ENCODE results near the gene SAMD4B.

Gene SAMD4B

DNA sequence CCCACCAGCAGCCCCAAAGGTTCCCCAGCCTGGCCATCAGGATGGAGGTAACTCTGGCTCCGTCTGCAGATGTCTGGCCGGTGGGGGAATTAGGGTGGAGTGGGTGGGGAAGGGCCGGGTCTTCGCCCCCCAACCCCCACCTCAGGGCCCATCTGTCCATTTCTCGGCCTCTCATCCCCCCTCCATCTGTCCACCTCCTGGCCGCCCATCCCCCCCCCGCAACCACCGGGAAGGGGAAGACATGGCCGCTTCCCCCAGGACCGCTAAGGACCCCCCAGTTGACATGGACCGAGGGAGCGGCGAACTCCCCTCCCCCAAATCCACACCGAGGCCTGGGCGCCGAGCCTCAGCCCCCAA is 22.4 kb upstream of the SAMD4B start:
- no peaks in the 10 kb centered on the region for H3K9me3 ChIP-seq (replicated peaks; ENCODE audit: insufficient read depth, low read length)
- 0 out of 2 replicates have a peak overlapping the region, but pooled peaks have one; percentile 51 for H2AFZ ChIP-seq (ENCODE audit: low read length)
- H3K79me2 ChIP-seq (ENCODE audit: low read length), result no peaks in the 10 kb centered on the region
- peak overlapping the region; percentile 65 for H3K4me3 ChIP-seq (ENCODE audit: low read length)
- TF ChIP-seq EZH2 (optimal IDR thresholded peaks at IDR 0.05; ENCODE audit: low read depth, low read length), result no peak
- TF ChIP-seq, protein P1, sequence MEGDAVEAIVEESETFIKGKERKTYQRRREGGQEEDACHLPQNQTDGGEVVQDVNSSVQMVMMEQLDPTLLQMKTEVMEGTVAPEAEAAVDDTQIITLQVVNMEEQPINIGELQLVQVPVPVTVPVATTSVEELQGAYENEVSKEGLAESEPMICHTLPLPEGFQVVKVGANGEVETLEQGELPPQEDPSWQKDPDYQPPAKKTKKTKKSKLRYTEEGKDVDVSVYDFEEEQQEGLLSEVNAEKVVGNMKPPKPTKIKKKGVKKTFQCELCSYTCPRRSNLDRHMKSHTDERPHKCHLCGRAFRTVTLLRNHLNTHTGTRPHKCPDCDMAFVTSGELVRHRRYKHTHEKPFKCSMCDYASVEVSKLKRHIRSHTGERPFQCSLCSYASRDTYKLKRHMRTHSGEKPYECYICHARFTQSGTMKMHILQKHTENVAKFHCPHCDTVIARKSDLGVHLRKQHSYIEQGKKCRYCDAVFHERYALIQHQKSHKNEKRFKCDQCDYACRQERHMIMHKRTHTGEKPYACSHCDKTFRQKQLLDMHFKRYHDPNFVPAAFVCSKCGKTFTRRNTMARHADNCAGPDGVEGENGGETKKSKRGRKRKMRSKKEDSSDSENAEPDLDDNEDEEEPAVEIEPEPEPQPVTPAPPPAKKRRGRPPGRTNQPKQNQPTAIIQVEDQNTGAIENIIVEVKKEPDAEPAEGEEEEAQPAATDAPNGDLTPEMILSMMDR (IDR thresholded peaks at IDR 0.05; ENCODE audit: low read length), result no peak
- TF ChIP-seq EZH2phosphoT487 (IDR thresholded peaks at IDR 0.05; ENCODE audit: low read length), result no peak
- no peaks in the 10 kb centered on the region for H3K4me1 ChIP-seq (ENCODE audit: low read length)
- H3K27me3 ChIP-seq (replicated peaks; ENCODE audit: insufficient read depth, low read length), result no peaks in the 10 kb centered on the region
- H3K9me2 ChIP-seq (replicated peaks; ENCODE audit: insufficient read depth, low read length), result no peaks in the 10 kb centered on the region
- peak overlapping the region; percentile 88; the same call in 1 of the 2 replicates for H3K4me2 ChIP-seq (ENCODE audit: low read depth, low read length)
- no peak for DNase-seq
- peak overlapping the region; percentile 32; the same call in 1 of the 2 replicates for H3K9ac ChIP-seq (ENCODE audit: low read length)
- no peaks in the 10 kb centered on the region for H4K20me1 ChIP-seq (ENCODE audit: insufficient read depth, low read length)
- H3K27ac ChIP-seq (ENCODE audit: low read length), result no peak overlapping the region
- 0 out of 2 replicates have a peak, but pooled peaks cover 3% of the 10 kb centered on the region for H3F3A ChIP-seq (ENCODE audit: insufficient read depth, low read length)
- H3K36me3 ChIP-seq (replicated peaks; ENCODE audit: insufficient read depth, low read length), result no peaks in the 10 kb centered on the region

DNA sequence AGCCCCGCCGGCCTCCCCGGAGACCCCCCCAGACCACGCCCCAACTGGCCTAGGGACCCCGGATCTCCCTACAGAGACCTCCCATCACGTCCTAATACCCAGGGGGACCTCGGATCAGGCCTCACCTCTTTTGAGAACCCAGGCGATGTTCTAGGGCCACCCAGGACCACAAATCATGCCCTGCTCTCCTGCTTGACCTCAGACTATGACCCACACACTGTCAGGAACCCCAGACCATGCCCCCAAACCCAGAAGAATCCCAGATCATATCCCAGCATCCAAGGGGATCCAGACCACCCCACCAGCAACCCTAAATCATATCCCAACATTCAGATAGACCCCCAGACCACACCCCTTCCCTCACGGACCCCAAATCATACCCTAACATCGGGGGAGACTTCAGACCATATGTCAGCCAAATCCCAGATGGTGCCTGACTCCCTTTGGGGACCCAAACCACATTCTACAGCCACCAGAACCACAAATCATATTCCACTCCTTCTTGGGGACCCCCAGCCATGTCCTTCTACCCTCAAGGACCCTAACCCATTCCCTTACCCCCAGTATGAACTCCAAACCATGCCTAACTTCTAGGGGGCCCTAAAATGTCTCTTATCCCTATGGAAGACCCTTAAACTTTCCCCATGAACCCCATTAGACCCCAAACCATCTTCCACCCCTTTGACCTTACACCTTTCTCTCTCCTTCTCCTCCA is 20.9 kb upstream of the SAMD4B start:
- Histone ChIP-seq H3K79me2 (ENCODE audit: low read length) (no peaks in the 10 kb centered on the region), H3K4me2 (ENCODE audit: low read depth, low read length) (no peak overlapping the region), H2AFZ (ENCODE audit: low read length) (no peak overlapping the region), H3K36me3 (replicated peaks; ENCODE audit: insufficient read depth, low read length) (no peaks in the 10 kb centered on the region), H3F3A (ENCODE audit: insufficient read depth, low read length) (0 out of 2 replicates have a peak, but pooled peaks cover 3% of the 10 kb centered on the region), H4K20me1 (ENCODE audit: insufficient read depth, low read length) (no peaks in the 10 kb centered on the region), H3K4me3 (ENCODE audit: low read length) (no peak overlapping the region), H3K27me3 (replicated peaks; ENCODE audit: insufficient read depth, low read length) (no peaks in the 10 kb centered on the region), H3K9me3 (replicated peaks; ENCODE audit: insufficient read depth, low read length) (no peaks in the 10 kb centered on the region), H3K27ac (ENCODE audit: low read length) (no peak overlapping the region), H3K4me1 (ENCODE audit: low read length) (no peaks in the 10 kb centered on the region), H3K9me2 (replicated peaks; ENCODE audit: insufficient read depth, low read length) (no peaks in the 10 kb centered on the region), H3K9ac (ENCODE audit: low read length) (no peak overlapping the region)
- TF ChIP-seq, protein P1 (IDR thresholded peaks at IDR 0.05; ENCODE audit: low read length), result no peak
- TF ChIP-seq EZH2 (optimal IDR thresholded peaks at IDR 0.05; ENCODE audit: low read depth, low read length), result no peak
- TF ChIP-seq EZH2phosphoT487 (IDR thresholded peaks at IDR 0.05; ENCODE audit: low read length), result no peak
- DNase-seq, result no peak

DNA sequence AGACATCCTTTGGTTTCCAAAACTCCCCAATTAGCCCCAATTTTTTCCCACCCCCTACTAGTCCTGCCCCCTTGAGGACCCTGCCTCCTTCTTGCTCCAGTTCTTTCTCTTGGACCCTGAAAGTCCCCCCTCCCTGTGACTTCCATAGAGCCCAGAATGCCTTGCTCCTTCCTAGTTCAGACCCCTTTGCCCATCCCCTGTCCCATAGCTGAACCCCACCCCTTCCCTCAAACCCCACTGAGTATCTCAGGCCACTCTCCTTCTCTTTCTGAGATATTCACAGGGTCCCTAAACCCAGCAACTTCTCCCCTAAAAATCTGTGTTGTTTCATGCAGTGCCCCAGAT is 20.4 kb upstream of the SAMD4B start:
- DNase-seq, result no peak
- no peak overlapping the region for H3K4me3 ChIP-seq (ENCODE audit: low read length)
- TF ChIP-seq EZH2phosphoT487 (IDR thresholded peaks at IDR 0.05; ENCODE audit: low read length), result no peak
- H3K36me3 ChIP-seq (replicated peaks; ENCODE audit: insufficient read depth, low read length), result no peaks in the 10 kb centered on the region
- 0 out of 2 replicates have a peak, but pooled peaks cover 3% of the 10 kb centered on the region for H3F3A ChIP-seq (ENCODE audit: insufficient read depth, low read length)
- no peaks in the 10 kb centered on the region for H4K20me1 ChIP-seq (ENCODE audit: insufficient read depth, low read length)
- no peaks in the 10 kb centered on the region for H3K9me2 ChIP-seq (replicated peaks; ENCODE audit: insufficient read depth, low read length)
- no peaks in the 10 kb centered on the region for H3K79me2 ChIP-seq (ENCODE audit: low read length)
- H3K27me3 ChIP-seq (replicated peaks; ENCODE audit: insufficient read depth, low read length), result no peaks in the 10 kb centered on the region
- no peak overlapping the region for H3K4me2 ChIP-seq (ENCODE audit: low read depth, low read length)
- H3K27ac ChIP-seq (ENCODE audit: low read length), result no peak overlapping the region
- no peaks in the 10 kb centered on the region for H3K9me3 ChIP-seq (replicated peaks; ENCODE audit: insufficient read depth, low read length)
- H3K9ac ChIP-seq (ENCODE audit: low read length), result no peak overlapping the region
- no peaks in the 10 kb centered on the region for H3K4me1 ChIP-seq (ENCODE audit: low read length)
- H2AFZ ChIP-seq (ENCODE audit: low read length), result no peak overlapping the region

DNA sequence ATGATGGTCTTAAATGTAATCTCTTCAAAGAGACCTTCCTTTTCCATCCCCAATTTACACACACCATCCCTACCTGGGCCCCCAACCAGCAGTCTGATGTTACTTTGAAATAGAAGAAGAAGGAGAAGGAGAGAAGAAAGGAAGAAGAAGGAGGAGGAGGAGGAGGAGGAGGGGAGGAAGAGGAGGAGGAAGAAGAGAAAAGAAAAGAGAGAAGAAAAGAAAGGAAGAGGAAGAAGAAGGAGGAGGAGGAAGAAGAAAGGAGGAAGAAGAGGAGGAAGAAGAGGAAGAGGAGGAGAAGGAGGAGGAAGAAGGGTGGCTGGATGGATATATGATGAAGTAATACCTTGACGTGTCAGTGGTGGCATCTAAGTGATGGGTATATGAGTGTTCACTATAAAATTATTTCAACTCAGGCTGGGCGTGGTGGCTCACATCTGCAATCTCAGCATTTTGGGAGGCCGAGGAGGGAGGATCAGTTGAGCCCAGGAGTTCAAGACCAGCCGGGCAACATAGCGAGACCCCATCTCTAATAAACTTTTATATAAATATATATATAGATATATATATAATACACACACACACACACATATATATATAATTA is 17.9 kb upstream of the SAMD4B start:
- no peaks in the 10 kb centered on the region for H3K79me2 ChIP-seq (ENCODE audit: low read length)
- no peaks in the 10 kb centered on the region for H4K20me1 ChIP-seq (ENCODE audit: insufficient read depth, low read length)

More for the DNA sequence above, 17.9 kb upstream of the SAMD4B start:
- TF ChIP-seq EZH2phosphoT487 (IDR thresholded peaks at IDR 0.05; ENCODE audit: low read length) (no peak), EZH2 (optimal IDR thresholded peaks at IDR 0.05; ENCODE audit: low read depth, low read length) (no peak)
- H3K4me2 ChIP-seq (ENCODE audit: low read depth, low read length), result no peak overlapping the region
- H2AFZ ChIP-seq (ENCODE audit: low read length), result no peak overlapping the region
- no peaks in the 10 kb centered on the region for H3K9me3 ChIP-seq (replicated peaks; ENCODE audit: insufficient read depth, low read length)
- H3K4me1 ChIP-seq (ENCODE audit: low read length), result no peaks in the 10 kb centered on the region
- H3K4me3 ChIP-seq (ENCODE audit: low read length), result no peak overlapping the region
- H3K27me3 ChIP-seq (replicated peaks; ENCODE audit: insufficient read depth, low read length), result no peaks in the 10 kb centered on the region
- H3K27ac ChIP-seq (ENCODE audit: low read length), result no peak overlapping the region
- no peaks in the 10 kb centered on the region for H3K9me2 ChIP-seq (replicated peaks; ENCODE audit: insufficient read depth, low read length)
- DNase-seq, result no peak
- H3F3A ChIP-seq (ENCODE audit: insufficient read depth, low read length), result 0 out of 2 replicates have a peak, but pooled peaks cover 3% of the 10 kb centered on the region
- no peak overlapping the region for H3K9ac ChIP-seq (ENCODE audit: low read length)
- H3K36me3 ChIP-seq (replicated peaks; ENCODE audit: insufficient read depth, low read length), result no peaks in the 10 kb centered on the region
